BE2C (cell line): ENCODE data around the gene RNASEH2B.

Experiments
- DNase-seq: peaks from one replicate; pipeline ENCODE4 v3.0.0-alpha.2; 2020
- H3K27me3 ChIP-seq: fragments of 250-450 bp; sonication (Bioruptor Pico); 2 replicates; pipeline ENCODE4 v1.5.1; 2020; ENCODE audit warnings: mild to moderate bottlenecking
- H3K36me3 ChIP-seq: fragments of 250-450 bp; sonication (Bioruptor Pico); 2 replicates; pipeline ENCODE4 v1.5.1; 2020; ENCODE audit warnings: mild to moderate bottlenecking
- H3K4me1 ChIP-seq: fragments of 250-450 bp; sonication (Bioruptor Pico); 2 replicates; pipeline ENCODE4 v1.5.1; 2020
- H3K4me3 ChIP-seq: 2 replicates; pipeline ENCODE4 v1.5.1; 2011; ENCODE audit warnings: low read depth, low read length
- H3K9me3 ChIP-seq: fragments of 250-450 bp; sonication (Bioruptor Pico); 2 replicates; pipeline ENCODE4 v1.5.1; 2020
- TF ChIP-seq, protein P1 (sequence below): IDR thresholded peaks from 2 replicates; pipeline ENCODE4 v1.5.1; 2012; ENCODE audit warnings: mild to moderate bottlenecking, low read depth, low read length

Gene RNASEH2B

DNA sequence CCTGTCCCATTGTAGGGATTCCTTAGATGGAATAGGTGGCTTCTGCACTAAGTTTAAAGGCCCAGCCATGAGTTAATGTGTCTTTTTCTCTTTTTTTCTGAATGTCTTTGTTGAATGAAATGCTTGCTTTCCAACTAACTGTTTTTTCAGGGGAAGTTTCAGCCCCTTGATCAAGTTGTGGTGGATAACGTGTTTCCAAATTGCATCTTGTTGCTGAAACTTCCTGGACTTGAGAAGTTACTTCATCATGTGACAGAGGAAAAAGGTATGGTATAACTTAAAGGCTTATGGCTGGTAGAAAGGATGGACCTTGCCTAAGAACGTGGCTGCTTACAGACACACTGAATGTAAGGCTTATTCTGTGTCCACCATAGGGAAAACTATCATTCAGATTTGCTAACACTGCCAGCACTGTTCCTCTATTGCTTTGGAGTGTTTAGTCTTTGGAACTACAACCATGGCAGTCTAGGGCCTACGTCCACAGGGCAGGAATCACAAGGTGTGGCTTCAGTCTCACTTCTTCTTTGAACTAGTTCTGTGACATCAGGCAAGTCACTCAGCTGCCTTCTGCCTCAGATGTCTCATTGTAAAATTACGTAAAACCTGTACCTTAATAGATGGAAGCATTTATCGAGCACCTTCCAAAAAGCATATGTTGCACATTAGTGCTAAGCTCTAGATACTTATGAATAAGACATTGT is 25.3 kb downstream of the RNASEH2B start:
- Histone ChIP-seq H3K27me3 (no peaks in the 10 kb centered on the region), H3K36me3 (no peaks in the 10 kb centered on the region), H3K4me1 (peaks cover 4% of the 10 kb centered on the region; the same call in 1 of the 2 replicates), H3K9me3 (no peaks in the 10 kb centered on the region), H3K4me3 (no peak overlapping the region)
- TF ChIP-seq, protein P1, sequence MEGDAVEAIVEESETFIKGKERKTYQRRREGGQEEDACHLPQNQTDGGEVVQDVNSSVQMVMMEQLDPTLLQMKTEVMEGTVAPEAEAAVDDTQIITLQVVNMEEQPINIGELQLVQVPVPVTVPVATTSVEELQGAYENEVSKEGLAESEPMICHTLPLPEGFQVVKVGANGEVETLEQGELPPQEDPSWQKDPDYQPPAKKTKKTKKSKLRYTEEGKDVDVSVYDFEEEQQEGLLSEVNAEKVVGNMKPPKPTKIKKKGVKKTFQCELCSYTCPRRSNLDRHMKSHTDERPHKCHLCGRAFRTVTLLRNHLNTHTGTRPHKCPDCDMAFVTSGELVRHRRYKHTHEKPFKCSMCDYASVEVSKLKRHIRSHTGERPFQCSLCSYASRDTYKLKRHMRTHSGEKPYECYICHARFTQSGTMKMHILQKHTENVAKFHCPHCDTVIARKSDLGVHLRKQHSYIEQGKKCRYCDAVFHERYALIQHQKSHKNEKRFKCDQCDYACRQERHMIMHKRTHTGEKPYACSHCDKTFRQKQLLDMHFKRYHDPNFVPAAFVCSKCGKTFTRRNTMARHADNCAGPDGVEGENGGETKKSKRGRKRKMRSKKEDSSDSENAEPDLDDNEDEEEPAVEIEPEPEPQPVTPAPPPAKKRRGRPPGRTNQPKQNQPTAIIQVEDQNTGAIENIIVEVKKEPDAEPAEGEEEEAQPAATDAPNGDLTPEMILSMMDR = no peak
- no peak for DNase-seq

DNA sequence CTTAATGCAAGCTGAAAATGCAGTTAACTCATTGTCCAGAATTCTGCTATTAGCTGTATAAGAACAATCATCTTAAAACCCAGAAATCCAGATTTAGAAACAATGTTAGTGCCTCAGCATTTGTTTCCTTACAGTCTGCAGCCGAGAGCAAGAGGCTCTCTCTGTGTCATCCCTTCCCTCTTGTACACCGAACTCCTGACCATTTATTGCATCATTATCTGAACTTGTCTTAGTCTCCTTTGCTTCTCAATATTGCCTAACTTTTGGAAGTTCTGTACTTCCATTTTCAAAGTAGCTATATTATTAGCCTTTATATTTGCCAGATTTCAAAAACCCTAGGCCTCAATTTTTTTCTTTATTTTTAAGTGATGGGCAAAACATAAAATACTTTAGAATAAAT is 27.1 kb downstream of the RNASEH2B start:
- H3K36me3 ChIP-seq = no peaks in the 10 kb centered on the region
- TF ChIP-seq, protein P1 = no peak
- no peaks in the 10 kb centered on the region for H3K9me3 ChIP-seq
- H3K27me3 ChIP-seq = no peaks in the 10 kb centered on the region
- H3K4me3 ChIP-seq = no peak overlapping the region
- DNase-seq = no peak
- peaks cover 4% of the 10 kb centered on the region; the same call in 1 of the 2 replicates for H3K4me1 ChIP-seq

DNA sequence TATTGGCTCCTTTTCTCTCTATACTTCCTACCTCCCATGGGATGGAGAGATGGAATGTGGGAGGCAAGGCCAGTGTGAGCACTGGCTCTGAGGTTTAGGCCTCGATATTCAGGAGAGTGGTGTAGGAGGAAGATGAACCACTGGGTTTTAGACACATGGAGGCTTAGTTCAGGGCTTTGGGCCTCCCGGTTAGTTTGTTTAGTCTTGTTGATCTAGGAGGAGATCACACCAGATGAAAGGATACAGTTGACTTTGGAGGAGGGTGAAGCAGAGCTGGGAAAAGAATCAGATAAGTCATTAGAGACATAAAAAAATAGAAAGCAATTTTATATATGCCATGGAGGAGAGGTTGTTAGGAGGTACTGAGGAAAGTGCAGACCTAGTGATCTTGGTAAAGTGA is 30.9 kb downstream of the RNASEH2B start:
- H3K9me3 ChIP-seq = no peaks in the 10 kb centered on the region
- no peak for DNase-seq
- TF ChIP-seq, protein P1 = no peak
- H3K27me3 ChIP-seq = no peaks in the 10 kb centered on the region
- no peak overlapping the region for H3K4me3 ChIP-seq
- no peaks in the 10 kb centered on the region for H3K4me1 ChIP-seq
- H3K36me3 ChIP-seq = no peaks in the 10 kb centered on the region

DNA sequence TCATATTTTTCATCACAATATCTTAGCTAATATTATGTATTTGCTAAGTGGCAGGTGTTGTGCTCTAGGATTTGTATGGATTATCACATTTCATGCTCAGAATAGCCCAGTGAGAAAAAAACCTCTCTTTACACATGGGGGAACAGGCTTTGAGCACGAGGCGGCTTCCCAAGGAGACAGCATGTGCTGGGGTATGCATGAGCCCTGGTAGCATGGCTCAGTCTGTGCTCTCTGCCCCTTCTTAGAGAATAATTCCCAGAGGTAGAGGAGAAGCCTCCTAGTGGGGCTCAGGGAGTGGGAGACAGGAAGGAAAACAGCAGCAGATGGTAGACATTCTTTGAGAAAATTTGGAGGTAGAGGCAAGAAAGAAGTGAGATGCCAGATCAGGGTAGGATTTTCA is 31.6 kb downstream of the RNASEH2B start:
- TF ChIP-seq, protein P1 = no peak
- Histone ChIP-seq H3K36me3 (no peaks in the 10 kb centered on the region), H3K4me3 (no peak overlapping the region)

DNA sequence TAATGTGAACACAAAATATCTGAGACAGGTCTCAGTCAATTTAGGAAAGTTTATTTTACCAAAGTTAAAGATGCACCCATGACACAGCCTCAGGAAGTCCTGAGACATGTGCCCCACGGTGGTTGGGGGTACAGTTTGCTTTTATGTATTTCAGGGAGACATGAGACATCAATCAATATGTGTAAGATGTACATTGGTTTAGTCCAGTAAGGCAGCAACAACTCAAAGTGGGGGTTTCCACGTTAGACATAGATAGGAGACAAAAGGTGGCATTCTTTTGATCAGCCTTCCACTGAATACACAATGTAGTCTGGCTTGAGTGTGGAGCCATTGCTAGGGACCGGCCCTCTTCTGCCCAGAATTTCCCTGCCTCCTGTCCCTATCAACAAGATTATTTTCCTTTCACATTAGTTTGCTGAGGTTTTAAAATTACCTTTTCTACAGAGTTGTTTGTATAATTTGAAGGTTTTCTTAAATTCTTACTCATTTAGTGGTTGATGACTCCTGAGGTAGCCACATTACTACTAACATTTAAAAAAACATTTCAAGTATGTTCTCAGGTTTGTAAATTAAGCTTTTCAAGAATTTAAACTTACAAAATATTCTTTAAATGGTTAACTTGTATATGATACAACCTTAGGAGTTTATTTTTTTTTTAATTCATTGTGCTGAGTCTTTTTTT is 33.2 kb downstream of the RNASEH2B start:
- Histone ChIP-seq H3K36me3 (no peaks in the 10 kb centered on the region), H3K27me3 (no peaks in the 10 kb centered on the region), H3K9me3 (no peaks in the 10 kb centered on the region), H3K4me3 (no peak overlapping the region), H3K4me1 (no peaks in the 10 kb centered on the region)
- TF ChIP-seq, protein P1 = no peak
- DNase-seq = no peak

More for the DNA sequence above, 31.6 kb downstream of the RNASEH2B start:
- H3K4me1 ChIP-seq = no peaks in the 10 kb centered on the region
- no peaks in the 10 kb centered on the region for H3K27me3 ChIP-seq
- no peaks in the 10 kb centered on the region for H3K9me3 ChIP-seq
- DNase-seq = no peak

DNA sequence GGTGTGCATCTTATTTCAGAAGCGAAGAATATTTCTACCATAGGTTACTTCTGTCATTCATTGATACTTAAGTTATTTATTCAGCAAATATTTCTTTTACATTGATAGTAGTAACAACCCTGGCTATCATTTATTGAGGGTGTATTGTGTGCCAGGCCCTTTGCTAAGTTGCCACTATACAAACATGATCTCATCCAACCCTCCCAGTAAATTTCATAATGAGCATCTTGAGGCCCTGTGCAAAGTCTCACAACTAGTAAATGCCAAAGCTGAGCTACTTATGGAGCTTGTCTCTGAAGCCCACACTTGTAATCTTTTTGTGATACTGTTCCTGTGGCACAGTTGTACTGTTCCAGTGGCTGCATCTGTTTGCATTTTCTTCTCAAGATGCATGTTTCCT is 36.1 kb downstream of the RNASEH2B start:
- Histone ChIP-seq H3K27me3 (no peaks in the 10 kb centered on the region), H3K4me1 (no peaks in the 10 kb centered on the region), H3K36me3 (no peaks in the 10 kb centered on the region), H3K4me3 (no peak overlapping the region), H3K9me3 (no peaks in the 10 kb centered on the region)
- DNase-seq = no peak
- TF ChIP-seq, protein P1 = no peak
